Measurements from ENCODE around the gene CUTC.

CUTC gene

GRCh38 chr10:99787311-99787710 lies 55.3 kb downstream of the CUTC start:
- TF ChIP-seq RARB (CRISPR knock-in tag; IDR thresholded peaks at IDR 0.05) (no peak), TCF4 (CRISPR knock-in tag; IDR thresholded peaks at IDR 0.05; ENCODE audit: borderline replicate concordance) (no peak), ZFP3 (CRISPR knock-in tag; IDR thresholded peaks at IDR 0.05) (no peak), TSHZ2 (CRISPR knock-in tag; IDR thresholded peaks at IDR 0.05) (no peak), PPARA (CRISPR knock-in tag; IDR thresholded peaks at IDR 0.05; ENCODE audit: borderline replicate concordance) (no peak), PATZ1 (CRISPR knock-in tag; IDR thresholded peaks at IDR 0.05; ENCODE audit: borderline replicate concordance) (no peak)
- ATAC-seq = no peak

- no peak for ATAC-seq
- TF ChIP-seq POU6F1 (CRISPR knock-in tag; IDR thresholded peaks at IDR 0.05; ENCODE audit: borderline replicate concordance, low read depth) (no peak), BACH2 (CRISPR knock-in tag; IDR thresholded peaks at IDR 0.05; ENCODE audit: borderline replicate concordance) (no peak), ISL1 (CRISPR knock-in tag; IDR thresholded peaks at IDR 0.05) (no peak), ZNF565 (CRISPR knock-in tag; conservative IDR thresholded peaks at IDR 0.05; ENCODE audit: low read depth) (no peak), GLIS3 (CRISPR knock-in tag; IDR thresholded peaks at IDR 0.05) (no peak), TCF4 (CRISPR knock-in tag; IDR thresholded peaks at IDR 0.05; ENCODE audit: borderline replicate concordance) (no peak), CREB5 (CRISPR knock-in tag; IDR thresholded peaks at IDR 0.05; ENCODE audit: low read depth) (no peak), ZNF70 (CRISPR knock-in tag; IDR thresholded peaks at IDR 0.05) (no peak), PPARA (CRISPR knock-in tag; IDR thresholded peaks at IDR 0.05; ENCODE audit: borderline replicate concordance) (no peak), TSHZ2 (CRISPR knock-in tag; IDR thresholded peaks at IDR 0.05) (no peak), ZFP3 (CRISPR knock-in tag; IDR thresholded peaks at IDR 0.05) (no peak), RARB (CRISPR knock-in tag; IDR thresholded peaks at IDR 0.05) (no peak), ARNTL (CRISPR knock-in tag; IDR thresholded peaks at IDR 0.05; ENCODE audit: borderline replicate concordance, low read depth) (no peak), ZC3H10 (CRISPR knock-in tag; IDR thresholded peaks at IDR 0.05) (no peak), OSR1 (CRISPR knock-in tag; IDR thresholded peaks at IDR 0.05) (no peak), ZFP30 (CRISPR knock-in tag; IDR thresholded peaks at IDR 0.05) (no peak)
These were observed 55.9 kb downstream of the CUTC start for GRCh38 chr10:99787782-99788445.

GRCh38 chr10:99788598-99789256 lies 56.7 kb downstream of the CUTC start:
- peak; percentile 50 for ATAC-seq
- TF ChIP-seq ZFP3 (CRISPR knock-in tag; IDR thresholded peaks at IDR 0.05) (no peak), ZNF565 (CRISPR knock-in tag; conservative IDR thresholded peaks at IDR 0.05; ENCODE audit: low read depth) (no peak), PPARA (CRISPR knock-in tag; IDR thresholded peaks at IDR 0.05; ENCODE audit: borderline replicate concordance) (no peak), SNAI2 (CRISPR knock-in tag; IDR thresholded peaks at IDR 0.05) (no peak), ARNTL (CRISPR knock-in tag; IDR thresholded peaks at IDR 0.05; ENCODE audit: borderline replicate concordance, low read depth) (no peak), POU6F1 (CRISPR knock-in tag; IDR thresholded peaks at IDR 0.05; ENCODE audit: borderline replicate concordance, low read depth) (no peak), OSR1 (CRISPR knock-in tag; IDR thresholded peaks at IDR 0.05) (no peak), CSDC2 (CRISPR knock-in tag; IDR thresholded peaks at IDR 0.05) (no peak), CSRNP3 (CRISPR knock-in tag; IDR thresholded peaks at IDR 0.05) (no peak), CREB5 (CRISPR knock-in tag; IDR thresholded peaks at IDR 0.05; ENCODE audit: low read depth) (no peak)
